Liver (tissue), 9 donors: ENCODE data around the gene TTC33. TPM values are rescaled to one million over a fixed set of nuclear protein-coding genes. Genes with fewer than 3 reads are reported as not detected.

Source experiments
- DNase-seq: peaks from one replicate; pipeline ENCODE4 v3.0.0-alpha.2; 2017; ENCODE audit warnings: low spot score
- H3K27ac ChIP-seq, 2 donors: one replicate each; pipeline ENCODE4 v1.7.0; 2013; ENCODE audit warnings: inconsistent platforms in 2 of 2, low read length in 2 of 2, control low read depth in 1 of 2, low read depth in 1 of 2, mild to moderate bottlenecking in 1 of 2
- H3K27me3 ChIP-seq, 4 donors: one replicate each; pipeline versions ENCODE4 v1.6.1 to v1.7.0; 2013; ENCODE audit warnings: low read length in 3 of 4, inconsistent platforms in 1 of 4, mild to moderate bottlenecking in 1 of 4, moderate library complexity in 1 of 4; ENCODE audit not compliant: control insufficient read depth in 4 of 4, insufficient read depth in 4 of 4
- H3K36me3 ChIP-seq, 4 donors: one replicate each; pipeline versions ENCODE4 v1.6.1 to v1.7.0; 2013; ENCODE audit warnings: low read length in 3 of 4, mild to moderate bottlenecking in 3 of 4, low read depth in 1 of 4, moderate library complexity in 1 of 4; ENCODE audit not compliant: control insufficient read depth in 4 of 4, insufficient read depth in 3 of 4
- H3K4me1 ChIP-seq, 4 donors: one replicate each; pipeline versions ENCODE4 v1.6.1 to v1.7.0; 2013; ENCODE audit warnings: low read length in 3 of 4, mild to moderate bottlenecking in 3 of 4, moderate library complexity in 1 of 4; ENCODE audit not compliant: control insufficient read depth in 4 of 4, insufficient read depth in 4 of 4
- H3K4me3 ChIP-seq, 3 donors: one replicate each; pipeline versions ENCODE4 v1.6.1 to v1.7.0; 2013; ENCODE audit warnings: low read length in 3 of 3, control low read depth in 1 of 3, low read depth in 1 of 3, mild to moderate bottlenecking in 1 of 3
- H3K9ac ChIP-seq, 2 donors: one replicate each; pipeline ENCODE4 v1.7.0; 2013; ENCODE audit warnings: low read length in 2 of 2, mild to moderate bottlenecking in 2 of 2, moderate library complexity in 2 of 2, control low read depth in 1 of 2, low read depth in 1 of 2
- H3K9me3 ChIP-seq, 4 donors: one replicate each; pipeline versions ENCODE4 v1.6.1 to v1.7.0; 2013; ENCODE audit warnings: low read length in 3 of 4; ENCODE audit not compliant: control insufficient read depth in 4 of 4
- ATF3 ChIP-seq: IDR thresholded peaks from 2 replicates; pipeline ENCODE4 v1.6.1; 2016; ENCODE audit warnings: antibody characterized with exemption
- CTCF ChIP-seq: fragments of 150-350 bp; IDR thresholded peaks from 2 replicates; pipeline ENCODE4 v1.5.1; 2017; ENCODE audit warnings: improper control_type of control experiment, low read depth, low read length; ENCODE audit not compliant: missing input control
- EGR1 ChIP-seq, 2 donors: IDR thresholded peaks; 2 replicates each; pipeline ENCODE4 v1.6.1; 2016 to 2018; ENCODE audit warnings: antibody characterized with exemption in 2 of 2, low read depth in 2 of 2
- FOXA1 ChIP-seq: IDR thresholded peaks from 2 replicates; pipeline ENCODE4 v1.6.1; 2016; ENCODE audit warnings: antibody characterized with exemption
- FOXA2 ChIP-seq: IDR thresholded peaks from 2 replicates; pipeline ENCODE4 v1.6.1; 2016; ENCODE audit warnings: antibody characterized with exemption
- GABPA ChIP-seq, 2 donors: IDR thresholded peaks in 1 of 2; conservative IDR thresholded peaks in 1 of 2; 2 replicates each; pipeline ENCODE4 v1.6.1; 2016; ENCODE audit warnings: antibody characterized with exemption in 2 of 2, mild to moderate bottlenecking in 1 of 2, moderate library complexity in 1 of 2
- HNF4A ChIP-seq, 2 donors: conservative IDR thresholded peaks; 2 replicates each; pipeline ENCODE4 v1.6.1; 2016; ENCODE audit warnings: antibody characterized with exemption in 2 of 2, mild to moderate bottlenecking in 2 of 2
- HNF4G ChIP-seq: IDR thresholded peaks from 2 replicates; pipeline ENCODE4 v1.6.1; 2016; ENCODE audit warnings: antibody characterized with exemption
- JUND ChIP-seq, 2 donors: IDR thresholded peaks; 2 replicates each; pipeline ENCODE4 v1.6.1; 2016; ENCODE audit warnings: antibody characterized with exemption in 2 of 2
- MAX ChIP-seq: IDR thresholded peaks from 2 replicates; pipeline ENCODE4 v1.6.1; 2016; ENCODE audit warnings: antibody characterized with exemption
- NR2F2 ChIP-seq: IDR thresholded peaks from 2 replicates; pipeline ENCODE4 v1.6.1; 2016; ENCODE audit warnings: antibody characterized with exemption
- RAD21 ChIP-seq, 2 donors: IDR thresholded peaks; 2 replicates each; pipeline ENCODE4 v1.6.1; 2016; ENCODE audit warnings: antibody characterized with exemption in 2 of 2, mild to moderate bottlenecking in 2 of 2
- REST ChIP-seq: IDR thresholded peaks from 2 replicates; pipeline ENCODE4 v1.6.1; 2016; ENCODE audit warnings: antibody characterized with exemption, mild to moderate bottlenecking
- RXRA ChIP-seq, 2 donors: IDR thresholded peaks; 2 replicates each; pipeline ENCODE4 v1.6.1; 2017 to 2018; ENCODE audit warnings: antibody characterized with exemption in 2 of 2, mild to moderate bottlenecking in 1 of 2
- SP1 ChIP-seq: IDR thresholded peaks from 2 replicates; pipeline ENCODE4 v1.6.1; 2018; ENCODE audit warnings: antibody characterized with exemption, mild to moderate bottlenecking
- TAF1 ChIP-seq: conservative IDR thresholded peaks from 2 replicates; pipeline ENCODE4 v1.6.1; 2016; ENCODE audit warnings: antibody characterized with exemption, mild to moderate bottlenecking
- YY1 ChIP-seq: IDR thresholded peaks from 2 replicates; pipeline ENCODE4 v1.6.1; 2016; ENCODE audit warnings: antibody characterized with exemption, mild to moderate bottlenecking
- ZBTB33 ChIP-seq: IDR thresholded peaks from 2 replicates; pipeline ENCODE4 v1.6.1; 2016; ENCODE audit warnings: antibody characterized with exemption
- WGBS: extraction: QIAGEN DNeasy Blood & Tissue Kit; methylation state at CpG from one replicate; pipeline ENCODE4 v1.1.7; 2013; 5-methylcytosine and 5-hydroxymethylcytosine counted together
- polyA plus RNA-seq, 2 donors: library from polyadenylated mRNA; stranded (reverse) in 1 of 2; unstranded in 1 of 2; fragments of 200-250 nt in 1 of 2; fragments of >200 nt in 1 of 2; fragmentation: Nextera tagmentation in 1 of 2; extraction: Ambion mirVana in 1 of 2; gene quantifications; one replicate each; pipeline versions ENCODE4 v1.2.1 to v1.2.3, GENCODE V29; 2013 to 2015
- total RNA-seq, 2 donors: library from RNA; depleted of rRNA; stranded (reverse); fragments of >200 nt; gene quantifications; one replicate each; pipeline ENCODE4 v1.2.3, GENCODE V29; 2014
- donor health status: healthy.
- donor health status: healthy.
- donor health status: healthy.
- donor health status: healthy.
- donor health status: healthy.

The TTC33 gene
- total and polyA plus RNA-seq, 4 donors, result 4.3 to 12.0 (median 7.6) TPM

GRCh38 chr5:40781843-40782409 lies 26.2 kb upstream of the TTC33 start:
- H3K9ac ChIP-seq, result no peak overlapping the region
- no peak for TF ChIP-seq RXRA (IDR thresholded peaks at IDR 0.05)
- H3K27ac ChIP-seq, result peak overlapping the region in 1 of 2 donors; percentile 82
- H3K36me3 ChIP-seq, result peaks cover 0 to 1% (median 0%) of the 10 kb centered on the region in 4 donors
- H3K27me3 ChIP-seq, result no peaks in the 10 kb centered on the region
- peaks cover 16 to 48% (median 20%) of the 10 kb centered on the region in 4 donors for H3K4me1 ChIP-seq
- H3K9me3 ChIP-seq, result no peaks in the 10 kb centered on the region
- DNase-seq, result no peak
- H3K4me3 ChIP-seq, result no peak overlapping the region

GRCh38 chr5:40780858-40781257 lies 25.1 kb upstream of the TTC33 start:
- Histone ChIP-seq H3K27ac (peak overlapping the region; percentile 60 to 82), H3K9ac (no peak overlapping the region), H3K4me1 (peaks cover 19 to 58% (median 24%) of the 10 kb centered on the region in 4 donors), H3K4me3 (no peak overlapping the region), H3K36me3 (peaks cover 0 to 7% (median 3%) of the 10 kb centered on the region in 4 donors), H3K9me3 (no peaks in the 10 kb centered on the region), H3K27me3 (no peaks in the 10 kb centered on the region)
- 37% methylated on average over 3 of the region's 3 CpGs for WGBS
- no peak for DNase-seq
- TF ChIP-seq TAF1 (no peak), JUND (IDR thresholded peaks at IDR 0.05) (no peak), HNF4A (conservative IDR thresholded peaks at IDR 0.05) (peak; percentile 2 to 11), YY1 (no peak), ATF3 (peak; percentile 84)

- DNase-seq, result no peak
- Histone ChIP-seq H3K27me3 (no peaks in the 10 kb centered on the region), H3K4me3 (no peak overlapping the region), H3K9ac (no peak overlapping the region), H3K36me3 (peaks cover 0 to 9% (median 4%) of the 10 kb centered on the region in 4 donors), H3K27ac (peak overlapping the region; percentile 60 to 82), H3K4me1 (peaks cover 18 to 54% (median 24%) of the 10 kb centered on the region in 4 donors), H3K9me3 (no peaks in the 10 kb centered on the region)
- 45% methylated on average over 5 of the region's 5 CpGs for WGBS
- TF ChIP-seq JUND (IDR thresholded peaks at IDR 0.05) (no peak), HNF4A (conservative IDR thresholded peaks at IDR 0.05) (no peak), SP1 (no peak), ZBTB33 (no peak), EGR1 (IDR thresholded peaks at IDR 0.05; ENCODE audit: low read depth in 2 of 2) (no peak), GABPA (IDR thresholded peaks at IDR 0.05 in 1 of 2, conservative IDR thresholded peaks at IDR 0.05 in 1 of 2) (no peak), ATF3 (no peak), NR2F2 (no peak), YY1 (no peak), FOXA2 (no peak), MAX (no peak), RAD21 (IDR thresholded peaks at IDR 0.05) (no peak), FOXA1 (no peak), REST (no peak), HNF4G (no peak), TAF1 (no peak), CTCF (no peak), RXRA (IDR thresholded peaks at IDR 0.05) (no peak)
These were observed 24.4 kb upstream of the TTC33 start for GRCh38 chr5:40780199-40780598.
